CD4-positive, alpha-beta T cell treated with Interleukin-4 for 1 hour (primary cell): ENCODE measurements around the gene RICTOR.

ENCODE experiments used
- DNase-seq, 2 donors: peaks; one replicate each; pipeline ENCODE4 v3.0.0-alpha.2; 2020 to 2022

Gene RICTOR

GRCh38 chr5:39099831-39100230 is 25.6 kb upstream of the RICTOR start:
- DNase-seq: no peak

- no peak for DNase-seq
These were observed 19.2 kb upstream of the RICTOR start for GRCh38 chr5:39093352-39093751.

GRCh38 chr5:39092581-39093351 is 18.6 kb upstream of the RICTOR start:
- DNase-seq: no peak

- no peak for DNase-seq
These were observed 17.9 kb upstream of the RICTOR start for GRCh38 chr5:39091940-39092580.

- DNase-seq: no peak
These were observed 9.8 kb upstream of the RICTOR start for GRCh38 chr5:39083968-39084367.

- no peak for DNase-seq
These were observed 8.8 kb upstream of the RICTOR start for GRCh38 chr5:39082995-39083394.

GRCh38 chr5:39080597-39081204 is 6.5 kb upstream of the RICTOR start:
- peak; percentile 61 to 66 for DNase-seq

GRCh38 chr5:39080168-39080567 is 6.0 kb upstream of the RICTOR start:
- DNase-seq: no peak

- DNase-seq: no peak
These were observed 4.9 kb upstream of the RICTOR start for GRCh38 chr5:39079147-39079546.

GRCh38 chr5:39076757-39077728 is 2.8 kb upstream of the RICTOR start:
- DNase-seq: peak in 1 of 2 donors; percentile 22

- DNase-seq: no peak
These were observed 2.0 kb upstream of the RICTOR start for GRCh38 chr5:39076101-39076756.

- DNase-seq: no peak
These were observed 507 bp downstream of the RICTOR start for GRCh38 chr5:39073767-39074016.

GRCh38 chr5:39072925-39073766 is 1.1 kb downstream of the RICTOR start:
- DNase-seq: peak; percentile 70 to 80

- DNase-seq: no peak
These were observed 6.1 kb downstream of the RICTOR start for GRCh38 chr5:39068099-39068498.

GRCh38 chr5:39064450-39064849 is 9.7 kb downstream of the RICTOR start:
- no peak for DNase-seq

- DNase-seq: no peak
These were observed 11.2 kb downstream of the RICTOR start for GRCh38 chr5:39063037-39063436.

GRCh38 chr5:39062530-39062929 is 11.7 kb downstream of the RICTOR start:
- DNase-seq: no peak

- no peak for DNase-seq
These were observed 12.1 kb downstream of the RICTOR start for GRCh38 chr5:39062104-39062503.

GRCh38 chr5:39059064-39059463 is 15.1 kb downstream of the RICTOR start:
- DNase-seq: no peak

- DNase-seq: no peak
These were observed 15.8 kb downstream of the RICTOR start for GRCh38 chr5:39058178-39058921.

- no peak for DNase-seq
These were observed 16.5 kb downstream of the RICTOR start for GRCh38 chr5:39057734-39058133.
